Dedifferentiated amniotic fluid mesenchymal stem cell (primary cell): Measurements from ENCODE around the gene DUSP8.
"Not testable (repeated sequence)": the region's sequence is repeated elsewhere in the genome, so short reads cannot be mapped to it uniquely, and the experiment has no call there.

ENCODE experiments used
- DNase-seq: peaks from one replicate; pipeline ENCODE4 v3.0.0-alpha.2; 2016; ENCODE audit errors: extremely low spot score

DUSP8 gene

GRCh38 chr11:1515082-1516060 lies 56.7 kb downstream of the DUSP8 start:
- peak; percentile 60 for DNase-seq

DNA sequence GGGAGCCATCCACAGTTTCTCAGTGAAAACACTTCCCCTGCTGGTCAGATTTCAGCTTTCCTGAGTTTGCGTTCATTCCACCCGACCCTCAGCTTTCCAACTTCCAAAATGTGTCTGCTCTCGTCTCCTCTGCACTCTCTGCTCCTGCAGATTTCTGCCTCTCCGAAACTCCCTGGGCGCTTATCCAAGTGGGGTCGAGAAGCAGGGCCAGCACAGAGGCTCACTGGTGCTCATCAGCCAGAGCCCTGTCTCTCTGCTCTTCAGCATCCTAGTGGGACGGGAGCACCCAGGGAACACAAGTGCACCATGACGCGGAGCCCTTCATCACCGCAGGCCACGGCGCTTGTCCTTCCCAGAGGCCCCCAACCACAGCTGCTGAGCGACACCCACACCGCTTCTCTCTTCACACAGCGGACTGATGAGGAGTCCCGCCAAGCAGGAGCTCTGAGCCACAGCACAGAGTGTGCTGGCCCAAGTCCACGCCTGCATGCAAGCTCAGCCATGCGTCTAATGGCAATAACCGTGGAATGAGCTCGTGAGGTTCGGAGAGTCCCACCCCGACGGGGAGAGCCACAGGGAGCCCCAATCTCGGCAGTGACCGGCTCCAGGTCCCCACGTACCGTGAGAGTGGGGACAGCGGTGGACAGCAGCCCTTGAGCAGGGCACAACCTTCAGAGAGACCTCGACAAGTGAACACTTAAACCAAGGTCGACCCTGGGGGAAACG lies 57.6 kb downstream of the DUSP8 start:
- DNase-seq = no peak

DNA sequence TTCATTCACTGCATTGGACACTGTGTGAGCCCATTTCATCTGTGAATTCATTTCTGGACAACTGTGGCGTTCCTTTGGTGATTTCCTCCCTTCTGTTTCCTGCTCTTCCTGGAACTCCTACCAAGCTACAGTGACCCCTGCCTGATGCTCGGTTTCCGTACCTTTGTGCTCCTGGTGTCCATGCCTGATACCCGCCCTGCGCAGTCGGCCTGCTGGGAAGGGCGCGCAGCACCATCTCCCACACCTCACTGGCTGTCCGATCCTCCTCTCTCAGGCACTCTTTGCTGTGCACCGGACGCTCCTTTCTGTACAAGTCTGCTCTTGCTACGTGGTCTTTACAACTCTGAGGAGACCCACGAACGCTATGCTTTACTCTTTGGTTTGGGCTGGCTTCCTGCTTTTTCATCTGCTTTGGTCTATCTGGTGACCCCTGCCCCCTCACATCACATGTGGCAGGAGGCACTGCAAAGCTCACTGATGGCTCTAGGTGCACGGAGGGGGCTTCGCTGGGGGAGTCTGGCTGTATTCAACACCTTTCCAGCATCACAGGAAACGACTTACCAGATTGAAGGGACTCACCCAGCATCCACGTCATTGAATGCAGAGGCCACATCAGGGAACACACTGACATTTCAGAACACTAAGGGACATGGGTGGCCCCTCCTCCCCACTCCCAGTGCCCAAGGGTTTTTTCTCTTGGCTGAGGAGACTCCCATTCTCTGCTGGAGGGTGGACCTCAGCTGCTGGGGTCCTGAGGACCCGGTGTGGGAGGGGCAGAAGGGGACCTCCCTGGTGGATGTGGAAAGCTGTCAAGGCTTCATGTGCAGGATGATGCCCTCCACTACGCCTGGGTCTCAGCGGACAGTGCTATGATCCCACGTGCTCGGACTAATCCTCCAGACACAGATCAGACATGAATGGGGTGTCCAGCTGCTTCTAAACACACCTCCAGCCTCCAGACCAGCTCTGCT lies 58.5 kb downstream of the DUSP8 start:
- DNase-seq = no peak

GRCh38 chr11:1512531-1513258 lies 59.4 kb downstream of the DUSP8 start:
- DNase-seq = not testable (repeated sequence)

- DNase-seq = no peak
Measured at GRCh38 chr11:1511937-1512496, 60.1 kb downstream of the DUSP8 start.

DNA sequence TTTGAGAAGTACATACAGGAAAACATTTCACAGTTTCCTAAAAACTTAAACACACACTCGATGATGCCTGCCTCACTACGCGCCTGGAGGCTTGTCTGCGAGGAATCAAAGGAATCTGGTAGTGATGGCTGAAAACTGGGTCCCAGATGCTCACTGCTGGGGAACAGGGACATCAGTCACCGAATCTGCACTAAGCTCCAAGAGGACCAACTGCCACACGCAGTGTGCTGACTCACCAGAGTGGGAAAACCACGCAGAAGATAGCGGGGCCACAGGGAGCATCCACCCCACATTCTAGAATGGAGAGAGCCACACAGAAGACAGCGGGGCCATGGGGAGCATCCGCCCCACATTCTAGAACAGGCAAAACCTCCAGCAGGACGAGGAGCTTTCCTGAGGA lies 61.1 kb downstream of the DUSP8 start:
- no peak for DNase-seq

- not testable (repeated sequence) for DNase-seq
Measured at GRCh38 chr11:1510351-1510750, 61.7 kb downstream of the DUSP8 start.

DNA sequence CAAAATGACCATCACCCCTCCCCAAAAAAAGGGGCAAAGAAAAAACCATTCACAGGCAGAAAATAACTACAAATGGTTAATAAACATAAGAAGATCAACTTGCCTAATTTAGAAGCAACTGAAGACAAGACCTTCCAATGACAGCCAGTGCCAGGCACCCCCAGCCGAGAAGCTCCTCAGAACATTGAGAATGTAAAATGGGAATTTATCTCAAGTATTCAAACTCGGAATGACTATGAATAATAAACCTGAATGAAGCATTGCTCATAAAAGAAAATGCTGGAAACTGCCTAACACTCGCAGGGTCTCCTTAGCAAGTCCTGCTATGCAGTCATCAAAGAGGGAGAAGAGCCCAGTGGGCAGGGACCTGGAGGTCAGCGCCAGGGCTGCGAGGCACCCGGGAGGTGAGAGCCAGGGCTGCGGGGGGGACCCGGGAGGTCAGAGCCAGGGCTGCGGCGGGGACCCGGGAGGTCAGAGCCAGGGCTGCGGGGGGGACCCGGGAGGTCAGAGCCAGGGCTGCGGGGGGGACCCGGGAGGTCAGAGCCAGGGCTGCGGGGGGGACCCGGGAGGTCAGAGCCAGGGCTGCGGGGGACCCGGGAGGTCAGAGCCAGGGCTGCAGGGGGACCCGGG lies 62.3 kb downstream of the DUSP8 start:
- no peak for DNase-seq

GRCh38 chr11:1508986-1509385 lies 63.1 kb downstream of the DUSP8 start:
- DNase-seq = no peak

- no peak for DNase-seq
Measured at GRCh38 chr11:1508491-1508891, 63.6 kb downstream of the DUSP8 start.

- no peak for DNase-seq
Measured at GRCh38 chr11:1507381-1508140, 64.5 kb downstream of the DUSP8 start.

GRCh38 chr11:1506981-1507380 lies 65.1 kb downstream of the DUSP8 start:
- no peak for DNase-seq

- no peak for DNase-seq
Measured at GRCh38 chr11:1505480-1505879, 66.6 kb downstream of the DUSP8 start.

DNA sequence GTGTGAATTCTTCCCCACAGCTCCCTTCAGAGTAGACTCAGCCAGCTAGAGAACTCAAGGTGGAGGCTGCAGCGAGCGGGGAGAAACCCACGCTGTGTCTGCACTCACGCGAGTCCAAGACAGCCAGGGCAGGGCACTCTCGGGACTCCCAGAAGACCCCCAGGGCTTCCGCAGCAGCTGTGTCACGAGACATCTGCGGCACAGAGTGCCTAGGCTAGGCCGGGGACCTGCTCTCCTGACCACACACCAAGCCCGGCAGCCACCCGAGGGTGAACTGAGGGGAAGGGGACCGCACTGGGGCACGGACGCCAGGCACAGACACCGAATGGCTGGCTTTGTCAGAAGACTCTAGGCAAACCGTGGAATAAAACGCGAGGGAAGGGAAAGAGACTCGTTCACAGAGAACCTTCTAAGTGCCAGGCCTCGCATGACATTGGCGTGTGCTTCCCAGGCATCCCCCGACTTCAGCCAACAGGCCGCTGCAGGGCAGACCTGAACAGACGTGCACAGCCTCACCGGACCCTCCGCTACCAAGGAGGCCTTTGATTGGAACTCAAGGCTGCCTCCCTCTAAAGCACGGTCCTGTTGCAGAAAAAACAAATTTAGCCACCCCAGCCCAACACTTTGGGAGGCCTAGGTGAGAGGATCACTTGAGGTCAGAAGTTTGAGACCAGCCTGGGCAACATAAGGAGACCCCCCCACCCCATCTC lies 67.3 kb downstream of the DUSP8 start:
- no peak for DNase-seq

DNA sequence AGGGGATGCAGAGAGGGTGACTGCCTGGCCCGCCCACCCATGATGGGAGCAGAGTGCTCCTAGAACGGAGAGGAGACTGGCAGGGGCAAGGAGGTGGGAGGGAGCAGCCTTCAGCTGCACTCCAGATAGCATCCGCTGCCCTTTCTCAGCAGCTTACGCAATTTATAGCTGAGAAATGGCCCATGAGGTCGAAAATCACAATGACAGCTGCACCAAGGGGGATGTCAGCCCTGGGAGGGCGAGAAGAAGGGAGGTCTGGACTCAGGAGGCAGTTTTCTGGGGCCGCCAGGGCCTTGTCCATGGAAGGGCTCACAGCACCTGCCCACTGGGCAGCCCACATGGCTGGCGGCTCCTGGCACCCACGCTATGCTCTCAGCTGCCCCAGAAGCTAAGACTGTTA lies 67.9 kb downstream of the DUSP8 start:
- no peak for DNase-seq
